NT2/D1 (cell line): Measurements from ENCODE around the gene VEZF1.

Source experiments
- YY1 ChIP-seq: IDR thresholded peaks from 2 replicates; pipeline ENCODE4 v1.6.1; 2011; ENCODE audit not compliant: insufficient read length, insufficient read depth
- ZNF274 ChIP-seq: IDR thresholded peaks from 2 replicates; pipeline ENCODE4 v1.6.1; 2011; ENCODE audit warnings: mild to moderate bottlenecking, low read depth, low read length

GRCh38 chr17:57939797-57940196, 48.3 kb downstream of the VEZF1 start:
- TF ChIP-seq YY1 (no peak), ZNF274 (no peak)
